K562 (cell line): ENCODE results near the gene DNAJB11. TPM values are rescaled to one million over a fixed set of nuclear protein-coding genes. Genes with fewer than 3 reads are reported as not detected.

ENCODE experiments used
- ATAC-seq: fragments of 200-7000 bp; cut with Tn5 transposase; 3 replicates; pipeline ENCODE4 v1.9.1; 2020; ENCODE audit warnings: moderate library complexity
- BruUV-seq: library from RNA; stranded (reverse); fragments of 400-500 nt; replicated peaks from 2 replicates; lab custom pipeline; 2021; lab: Mats Ljungman, UMichigan
- CTCF ChIA-PET: fragments of 300-600 bp; formaldehyde crosslinking; extraction: SDS; loops from one replicate; lab custom pipeline; 2021; ENCODE audit warnings: low intra/inter-chr PET ratio; lab: Yijun Ruan, JAX
- POLR2A ChIA-PET: fragments of 300-600, 350-650 bp; sonication (Branson Sonifier 250); formaldehyde crosslinking; extraction: SDS; loops from one replicate; lab custom pipeline; 2021; ENCODE audit warnings: antibody characterized with exemption, inconsistent platforms; lab: Yijun Ruan, JAX
- DNase-seq, 4 experiments: peaks; one replicate each; pipeline versions ENCODE4 v3.0.0 to v3.0.0-alpha.2; 2011 to 2018; ENCODE audit warnings: low spot score in 3 of 4, mixed read lengths in 3 of 4; ENCODE audit errors: extremely low read depth in 1 of 4
- FAIRE-seq: peaks from 2 replicates; lab custom pipeline; 2011; peaks lifted over from hg19 to GRCh38; lab: Jason Lieb, UNC
- H2AFZ ChIP-seq: 2 replicates; pipeline ENCODE4 v1.6.0; 2011; ENCODE audit warnings: low read depth, low read length, control low read depth, inconsistent platforms
- H3K27ac ChIP-seq: fragments of 200-600 bp; 3 replicates; pipeline ENCODE4 v1.8.0; 2011; ENCODE audit warnings: low read depth, mild to moderate bottlenecking, control low read depth, inconsistent platforms, low read length, moderate library complexity, mixed read lengths; ENCODE audit errors: extremely low read depth
- H3K27me3 ChIP-seq, 2 experiments: fragments of 300-600 bp in 1 of 2; 2 replicates in 1 of 2; 3 replicates in 1 of 2; pipeline versions ENCODE4 v1.6.0 to v1.8.0; 2011; ENCODE audit warnings: inconsistent platforms in 2 of 2, low read length in 2 of 2, mild to moderate bottlenecking in 1 of 2, mixed read lengths in 1 of 2, moderate library complexity in 1 of 2; ENCODE audit not compliant: control insufficient read depth in 2 of 2, insufficient read depth in 2 of 2
- H3K36me3 ChIP-seq: fragments of 300-600 bp; 3 replicates; pipeline ENCODE4 v1.8.0; 2011; ENCODE audit warnings: mild to moderate bottlenecking, low read length, inconsistent platforms; ENCODE audit not compliant: control insufficient read depth, insufficient read depth
- H3K4me1 ChIP-seq, 2 experiments: fragments of 200-600 bp in 1 of 2; replicated peaks in 1 of 2; 2 replicates in 1 of 2; 3 replicates in 1 of 2; pipeline versions ENCODE4 v1.5.1 to v1.8.0; 2011; ENCODE audit warnings: inconsistent platforms in 2 of 2, low read length in 2 of 2, mild to moderate bottlenecking in 1 of 2, mixed read lengths in 1 of 2, moderate library complexity in 1 of 2; ENCODE audit not compliant: control insufficient read depth in 2 of 2, insufficient read depth in 2 of 2
- H3K4me2 ChIP-seq: 2 replicates; pipeline ENCODE4 v1.6.1; 2011; ENCODE audit warnings: low read length, control low read depth, inconsistent platforms, mixed read lengths; ENCODE audit not compliant: insufficient read depth
- H3K4me3 ChIP-seq: fragments of 200-600 bp; sonication (generic), shearing (Covaris generic); 2 replicates; pipeline ENCODE4 v1.5.1; 2016; ENCODE audit warnings: control low read depth, inconsistent platforms
- H3K79me2 ChIP-seq: fragments of 200-600 bp; 3 replicates; pipeline ENCODE4 v1.8.0; 2011; ENCODE audit warnings: low read length, inconsistent platforms; ENCODE audit not compliant: control insufficient read depth, insufficient read depth
- H3K9ac ChIP-seq, 2 experiments: 2 replicates each; pipeline versions ENCODE4 v1.6.0 to v1.6.1; 2011; ENCODE audit warnings: low read depth in 2 of 2, low read length in 2 of 2, control low read depth in 1 of 2, inconsistent platforms in 1 of 2, mild to moderate bottlenecking in 1 of 2, mixed read lengths in 1 of 2; ENCODE audit not compliant: insufficient read depth in 1 of 2
- H3K9me1 ChIP-seq: one replicate; pipeline ENCODE4 v1.6.0; 2011; ENCODE audit warnings: inconsistent platforms, mild to moderate bottlenecking, low read length, moderate library complexity; ENCODE audit not compliant: control insufficient read depth, insufficient read depth
- H3K9me3 ChIP-seq: replicated peaks from 2 replicates; pipeline ENCODE4 v1.5.1; 2011; ENCODE audit warnings: low read depth, low read length, inconsistent platforms; ENCODE audit not compliant: control insufficient read depth, insufficient read depth
- H4K20me1 ChIP-seq: replicated peaks from 2 replicates; pipeline ENCODE4 v1.6.1; 2011; ENCODE audit warnings: low read length, inconsistent platforms, mixed read lengths; ENCODE audit not compliant: control insufficient read depth, insufficient read depth
- E2F4 ChIP-seq: sonication (generic); formaldehyde crosslinking; IDR thresholded peaks from 2 replicates; pipeline ENCODE4 v1.8.0; 2022; ENCODE audit warnings: mild to moderate bottlenecking, low read depth, missing genetic modification reagents
- FOXP1 ChIP-seq: sonication (generic); formaldehyde crosslinking; IDR thresholded peaks from 2 replicates; pipeline ENCODE4 v1.8.0; 2022; ENCODE audit warnings: mild to moderate bottlenecking, missing genetic modification reagents
- HMG20A ChIP-seq: fragments of 450-650 bp; formaldehyde crosslinking; conservative IDR thresholded peaks from 2 replicates; pipeline ENCODE4 v1.4.0; 2020; ENCODE audit warnings: mild to moderate bottlenecking, mixed read lengths
- MLLT1 ChIP-seq, 2 experiments: fragments of 450-650 bp; IDR thresholded peaks; 2 replicates each; pipeline ENCODE4 v1.6.1; 2016
- NFIC ChIP-seq: fragments of 450-650 bp; IDR thresholded peaks from 2 replicates; pipeline ENCODE4 v1.6.1; 2017; ENCODE audit warnings: mild to moderate bottlenecking, inconsistent platforms
- NR1H2 ChIP-seq: sonication (generic); formaldehyde crosslinking; IDR thresholded peaks from 2 replicates; pipeline ENCODE4 v1.4.0; 2020; ENCODE audit warnings: mild to moderate bottlenecking, missing genetic modification reagents
- NUFIP1 ChIP-seq: fragments of 450-650 bp; IDR thresholded peaks from 2 replicates; pipeline ENCODE4 v1.6.1; 2018; ENCODE audit not compliant: partially characterized antibody
- OTX1 ChIP-seq: fragments of 450-650 bp; formaldehyde crosslinking; IDR thresholded peaks from 2 replicates; pipeline ENCODE4 v1.4.0; 2022; ENCODE audit warnings: mild to moderate bottlenecking
- THRB ChIP-seq: fragments of 450-650 bp; formaldehyde crosslinking; conservative IDR thresholded peaks from 2 replicates; pipeline ENCODE4 v1.4.0; 2022; ENCODE audit warnings: mild to moderate bottlenecking, missing genetic modification characterization
- ZFX ChIP-seq: sonication (generic); formaldehyde crosslinking; IDR thresholded peaks from 2 replicates; pipeline ENCODE4 v1.8.0; 2022; ENCODE audit warnings: mild to moderate bottlenecking, missing genetic modification reagents, moderate library complexity
- WGBS: fragments of 100-300 bp; shearing (Covaris generic); methylation state at CpG from one replicate; pipeline ENCODE4 v1.1.6; 2016; ENCODE audit warnings: low coverage, mixed read lengths; ENCODE audit not compliant: insufficient coverage; ENCODE audit errors: missing lambda C conversion rate; 5-methylcytosine and 5-hydroxymethylcytosine counted together
- in situ Hi-C: fragments of 300-500 bp; cut with MboI; formaldehyde crosslinking; loops from 4 replicates; pipeline ENCODE4 v1.15.0; 2018; ENCODE audit warnings: inconsistent platforms, mixed read lengths
- intact Hi-C: fragments of 100-400 bp; cut with micrococcal nuclease; formaldehyde crosslinking; loops from 2 replicates; pipeline ENCODE4 v1.14.2; 2022
- polyA plus RNA-seq, 8 experiments: library from polyadenylated mRNA; depleted of rRNA in 4 of 8; stranded (reverse) in 5 of 8; unstranded in 3 of 8; fragments of >200 nt; fragmentation: Nextera tagmentation in 2 of 8; fragmentation: Illumina TruSeq in 1 of 8; extraction: Ambion mirVana in 2 of 8; extraction: Trizol in 1 of 8; gene quantifications; 2 replicates each; pipeline versions ENCODE4 v1.2.1 to v1.2.3, GENCODE V29; 2011 to 2014; ENCODE audit warnings: inconsistent platforms in 1 of 8, missing spikeins in 1 of 8
- total RNA-seq, 7 experiments: library from RNA; depleted of rRNA in 6 of 7; stranded (reverse); fragments of >200 nt in 6 of 7; fragmentation: Illumina TruSeq in 2 of 7; extraction: Trizol in 2 of 7; gene quantifications; 2 replicates each; pipeline versions ENCODE4 v1.2.1 to v1.2.3, GENCODE V29; 2011 to 2021; ENCODE audit warnings: low replicate concordance in 1 of 7

Gene DNAJB11
- total and polyA plus RNA-seq, 9 of the 15 experiments (the other 6 are each of a cell fraction or from before 2014, with no cell fraction given), result 14.8 to 74.7 (median 63.8) TPM

GRCh38 chr3:186570941-186571643, 572 bp downstream of the DNAJB11 start:
- ChIA-PET CTCF (no interaction called here), POLR2A (interaction anchor here (0.5 to 5.7 kb wide), 6 partner anchors 13 to 213 kb away, joined by 3 to 64 read pairs (median 8); partner anchors contain the start of gene EIF4A2)
- H2AFZ ChIP-seq, result peak overlapping the region; percentile 89; the same call in 1 of the 2 replicates
- no peaks in the 10 kb centered on the region for H3K9me1 ChIP-seq
- DNase-seq, result no peak
- in situ Hi-C loops, result no loop called here
- H3K27ac ChIP-seq, result peak overlapping the region; percentile 95
- no peaks in the 10 kb centered on the region for H3K27me3 ChIP-seq
- H4K20me1 ChIP-seq, result no peaks in the 10 kb centered on the region
- H3K4me1 ChIP-seq, result peaks cover 2 to 11% of the 10 kb centered on the region in 2 experiments; a peak in 4 of 5 replicates
- TF ChIP-seq HMG20A, result no peak
- TF ChIP-seq NR1H2, result 0 out of 2 replicates have a peak, but pooled peaks have one; percentile 68
- peak; percentile 9; the same call in 1 of the 2 replicates for TF ChIP-seq FOXP1
- TF ChIP-seq NUFIP1, result no peak
- TF ChIP-seq NFIC, result 0 out of 2 replicates have a peak, but pooled peaks have one; percentile 12
- TF ChIP-seq THRB (CRISPR knock-in tag), result 0 out of 2 replicates have a peak, but pooled peaks have one; percentile 14
- TF ChIP-seq MLLT1 (IDR thresholded peaks at IDR 0.05), result peak in 1 of 2 experiments; percentile 53; a peak in 1 of 4 replicates
- peak; percentile 8; the same call in 1 of the 2 replicates for TF ChIP-seq ZFX (CRISPR knock-in tag)
- TF ChIP-seq E2F4 (CRISPR knock-in tag), result peak; percentile 51; the same call in 1 of the 2 replicates
- TF ChIP-seq OTX1 (CRISPR knock-in tag), result 0 out of 2 replicates have a peak, but pooled peaks have one; percentile 73
- no peak for ATAC-seq
- H3K4me3 ChIP-seq, result peak overlapping the region; percentile 96
- TSS peak; percentile 41 for BruUV-seq
- H3K36me3 ChIP-seq, result peaks cover 42% of the 10 kb centered on the region
- WGBS, result 2% methylated on average over 16 of the region's 21 CpGs
- H3K4me2 ChIP-seq, result peak overlapping the region; percentile 100
- H3K9ac ChIP-seq, result peak overlapping the region; percentile 95
- FAIRE-seq, result no peak
- no peaks in the 10 kb centered on the region for H3K9me3 ChIP-seq
- intact Hi-C loops, result loop anchor here (1.0 kb wide), 1 partner anchor 462 kb away; the partner anchor contains the start of gene ETV5
- peaks cover 59% of the 10 kb centered on the region for H3K79me2 ChIP-seq
